Right renal pelvis (tissue), 4 donors: ENCODE data around the gene ROR1. TPM values are rescaled to one million over a fixed set of nuclear protein-coding genes. Genes with fewer than 3 reads are reported as not detected.

Experiments used
- DNase-seq, 4 donors: peaks; one replicate each; pipeline ENCODE4 v3.0.0-alpha.2; 2013; ENCODE audit warnings: low read depth in 4 of 4, low spot score in 3 of 4, missing footprints in 1 of 4
- polyA plus RNA-seq, 4 donors: library from polyadenylated mRNA; unstranded; fragments of 120-200 nt; gene quantifications; one replicate each; pipeline ENCODE4 v1.2.1, GENCODE V29; 2013; ENCODE audit not compliant: insufficient read length in 4 of 4

Gene ROR1
- polyA plus RNA-seq, 4 donors = 30.2 to 39.6 (median 34.6) TPM

DNA sequence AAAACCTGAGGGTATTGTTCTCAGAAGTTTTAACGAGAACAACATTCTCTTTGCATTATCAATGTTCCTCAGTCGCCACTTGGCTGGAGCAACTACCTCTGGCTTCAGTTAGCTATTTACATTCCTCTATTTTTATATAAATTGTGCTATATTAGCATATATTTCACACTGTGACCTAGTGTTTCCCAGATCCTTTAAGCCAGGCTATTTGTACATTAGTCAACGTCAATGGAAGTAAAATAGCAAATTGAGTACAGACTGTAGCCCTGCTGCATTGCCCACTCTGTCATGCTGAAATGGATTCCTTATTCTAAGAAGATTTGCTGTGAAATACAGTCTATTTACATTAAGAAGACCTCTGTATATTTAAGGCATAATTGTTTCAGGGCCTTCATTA is 213.8 kb downstream of the ROR1 start:
- DNase-seq = no peak

DNA sequence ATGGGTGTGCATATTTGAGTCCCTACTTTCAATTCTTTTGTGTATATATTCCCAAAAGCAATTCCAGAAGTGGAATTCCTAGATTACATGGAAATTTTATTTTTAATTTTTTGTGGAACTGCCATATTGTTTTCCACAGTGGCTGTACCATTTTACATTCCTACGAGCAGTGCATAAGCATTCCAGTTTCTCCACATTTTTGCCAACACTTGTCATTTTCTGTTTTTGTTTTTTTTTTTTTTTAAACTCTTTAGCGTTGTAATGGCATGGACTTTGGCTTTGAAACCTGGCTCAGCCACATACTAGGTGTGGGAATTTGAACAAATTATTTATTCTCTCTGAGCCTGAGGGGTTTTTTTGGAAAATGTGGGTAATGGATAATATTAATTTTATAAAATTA is 215.1 kb downstream of the ROR1 start:
- no peak for DNase-seq

DNA sequence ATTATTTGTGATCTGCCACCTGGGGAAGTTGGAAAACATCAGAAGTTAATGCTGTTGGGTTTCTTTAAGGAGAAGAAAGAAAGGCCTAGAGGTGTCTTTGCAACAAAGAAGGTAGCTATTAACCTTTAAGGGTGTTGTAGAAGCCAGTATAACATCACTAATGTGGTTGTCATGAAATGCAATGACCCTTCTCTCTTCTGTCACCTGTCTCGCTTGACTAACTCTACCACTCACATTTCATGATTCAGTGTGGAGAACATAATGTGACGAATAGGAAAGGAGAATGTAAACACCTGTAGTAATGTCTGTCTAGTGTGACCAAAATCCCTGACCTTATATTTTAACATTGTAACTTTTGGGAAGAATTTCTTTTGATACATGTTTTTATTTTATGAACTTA is 217.9 kb downstream of the ROR1 start:
- peak in 1 of 4 donors; percentile 7 for DNase-seq

DNA sequence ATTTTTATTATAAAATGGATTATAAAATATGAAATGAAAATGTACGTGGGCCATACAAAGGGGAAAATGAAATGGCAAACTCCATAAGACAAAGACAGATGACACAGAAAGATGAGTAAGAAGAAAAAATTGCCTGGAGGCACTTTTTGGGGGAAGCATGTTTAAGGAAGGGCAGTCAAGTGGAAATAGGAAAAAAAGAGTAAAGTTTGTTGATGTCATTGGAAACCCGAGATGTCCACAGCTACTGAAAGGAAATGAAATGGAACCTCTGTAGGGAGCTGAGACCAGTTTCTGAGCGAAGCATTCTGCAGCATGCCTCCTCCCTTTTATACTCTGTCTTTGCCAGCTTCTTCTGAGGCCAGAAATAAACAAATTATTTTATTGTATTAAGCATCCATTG is 226.2 kb downstream of the ROR1 start:
- DNase-seq = peak in 2 of 4 donors; percentile 25 to 27

DNA sequence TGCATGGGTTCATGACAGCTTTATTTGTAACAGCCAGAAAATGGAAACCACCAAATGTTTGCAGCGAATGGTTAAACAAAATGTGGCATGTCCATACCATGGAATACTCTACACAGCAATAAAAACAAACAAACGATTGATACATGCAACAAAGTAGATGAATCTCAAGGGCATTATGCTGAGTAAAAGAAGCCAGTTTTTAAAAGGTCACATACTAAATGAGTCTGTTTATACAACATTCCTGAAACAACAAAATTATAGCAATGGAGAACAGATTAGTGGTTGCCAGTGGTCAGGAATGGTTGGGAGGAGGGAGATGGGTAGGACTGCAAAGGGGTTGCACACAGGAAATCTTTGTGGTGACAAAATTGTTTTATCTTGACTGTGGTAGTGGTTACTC is 227.2 kb downstream of the ROR1 start:
- DNase-seq = no peak

DNA sequence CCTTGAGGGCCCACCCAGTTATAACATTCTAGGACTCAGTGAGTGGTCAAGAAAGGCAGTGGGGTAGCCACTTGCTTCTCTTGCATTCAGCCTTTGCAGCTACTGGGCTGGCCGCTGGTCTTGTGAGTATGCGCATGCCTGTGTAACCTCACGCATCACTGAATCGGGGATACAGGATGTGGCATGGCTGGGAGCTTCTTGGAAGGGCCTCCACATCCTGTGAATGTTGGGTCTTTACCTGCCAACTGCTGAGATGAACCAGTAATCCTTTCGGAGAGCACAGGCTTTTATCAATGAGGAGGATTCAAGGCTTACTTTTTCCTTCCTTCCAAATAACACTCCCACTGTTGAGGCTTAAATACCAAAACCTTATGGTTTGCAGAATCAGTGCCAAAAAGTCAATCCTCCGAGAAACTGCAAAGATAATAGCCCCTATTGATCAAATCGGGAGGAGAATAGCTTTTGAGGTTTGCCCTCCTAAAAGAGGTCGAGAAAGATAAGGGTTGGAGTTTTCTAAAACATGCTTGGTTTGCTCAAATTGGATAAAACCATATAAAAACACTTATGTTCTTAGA is 230.7 kb downstream of the ROR1 start:
- DNase-seq = no peak

DNA sequence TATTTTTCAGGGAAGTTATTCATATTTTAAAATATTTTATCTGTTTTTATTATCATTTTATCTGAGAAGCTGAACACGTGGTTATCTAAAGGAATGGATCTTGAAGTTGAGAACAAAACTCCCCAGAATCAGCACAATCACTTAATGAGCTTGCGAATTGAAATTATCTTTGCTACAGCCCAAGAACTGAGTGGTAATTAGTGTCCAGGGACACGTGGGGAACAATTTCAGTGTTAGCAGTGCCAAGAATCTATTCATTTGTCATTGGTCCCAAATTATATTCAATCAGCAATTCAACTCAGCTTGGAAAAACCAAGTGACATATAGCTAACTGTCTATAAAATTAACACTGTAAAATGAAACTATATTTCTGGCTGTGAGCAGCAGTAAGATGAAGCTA is 232.0 kb downstream of the ROR1 start:
- DNase-seq = no peak

DNA sequence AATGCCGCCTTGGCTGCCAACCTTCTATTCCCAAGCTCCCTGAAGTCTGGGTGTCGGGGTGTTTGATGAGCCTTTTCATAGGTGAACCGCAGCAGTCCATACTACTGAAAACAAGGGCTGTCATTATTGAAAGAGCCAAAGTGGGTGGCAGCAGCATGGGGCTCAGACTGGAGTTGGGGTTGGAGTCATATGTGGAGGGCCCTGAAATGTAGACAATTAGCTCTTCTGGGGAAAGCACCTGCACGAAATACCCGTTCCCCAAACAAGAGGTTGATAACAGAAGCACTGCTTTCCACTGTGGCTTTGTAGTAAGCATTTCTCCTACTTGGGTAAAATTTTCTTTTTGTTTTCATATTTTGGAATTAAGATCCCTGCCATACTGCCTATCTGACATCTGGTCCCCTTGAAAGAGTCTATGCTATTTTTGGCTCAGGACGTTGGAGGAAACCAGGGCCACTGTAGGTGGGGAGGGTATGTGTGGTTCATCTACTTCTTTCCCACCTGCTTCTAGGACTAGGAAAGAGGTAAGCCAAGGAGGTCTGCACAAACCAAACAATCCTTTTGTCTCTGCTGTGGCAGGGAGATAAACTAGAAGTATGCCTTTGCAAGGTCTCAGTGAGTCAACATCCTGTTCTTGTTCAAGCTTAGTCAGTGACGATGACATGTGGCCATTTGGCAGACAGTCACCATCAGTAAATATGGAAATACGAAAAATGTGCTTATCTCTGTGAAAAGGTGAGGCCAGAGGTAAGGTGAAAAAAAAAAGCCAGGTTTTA is 232.6 kb downstream of the ROR1 start:
- no peak for DNase-seq

DNA sequence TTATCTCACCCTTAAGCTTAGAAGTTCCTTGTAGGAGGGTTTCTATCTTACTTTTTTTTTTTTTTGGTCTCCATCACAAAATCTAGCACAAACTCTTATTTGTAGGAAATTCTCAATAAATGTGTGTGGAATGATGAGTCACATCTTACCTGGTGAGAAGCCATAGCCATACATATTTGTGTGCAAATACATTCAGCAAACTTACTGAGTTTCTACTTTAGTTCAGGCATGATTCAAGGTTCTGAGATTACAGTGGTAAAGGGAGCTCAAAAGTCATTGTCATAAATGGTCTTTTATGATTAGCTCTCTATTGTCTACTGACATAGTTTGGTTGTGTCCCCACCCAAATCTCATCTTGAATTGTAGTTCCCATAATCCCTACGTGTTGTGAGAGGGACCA is 236.5 kb downstream of the ROR1 start:
- DNase-seq = no peak

DNA sequence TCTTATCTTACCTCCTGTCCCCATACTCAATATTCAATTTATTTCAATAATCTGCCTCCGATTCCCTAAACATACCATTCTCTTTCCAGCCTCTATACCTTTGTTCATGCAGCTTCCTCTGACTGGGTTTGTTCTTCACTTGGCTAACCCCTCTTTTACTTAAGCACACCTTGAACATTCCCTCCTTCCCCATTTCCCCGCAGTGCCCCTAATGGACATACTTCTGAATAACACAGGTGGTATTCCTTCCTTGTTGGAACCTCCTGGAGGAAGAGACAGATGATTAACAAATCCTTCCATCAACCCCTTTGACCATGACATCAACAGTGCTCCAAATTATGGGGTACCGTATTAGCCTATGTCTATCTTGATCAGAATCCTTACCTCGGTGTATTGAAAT is 239.6 kb downstream of the ROR1 start:
- no peak for DNase-seq

DNA sequence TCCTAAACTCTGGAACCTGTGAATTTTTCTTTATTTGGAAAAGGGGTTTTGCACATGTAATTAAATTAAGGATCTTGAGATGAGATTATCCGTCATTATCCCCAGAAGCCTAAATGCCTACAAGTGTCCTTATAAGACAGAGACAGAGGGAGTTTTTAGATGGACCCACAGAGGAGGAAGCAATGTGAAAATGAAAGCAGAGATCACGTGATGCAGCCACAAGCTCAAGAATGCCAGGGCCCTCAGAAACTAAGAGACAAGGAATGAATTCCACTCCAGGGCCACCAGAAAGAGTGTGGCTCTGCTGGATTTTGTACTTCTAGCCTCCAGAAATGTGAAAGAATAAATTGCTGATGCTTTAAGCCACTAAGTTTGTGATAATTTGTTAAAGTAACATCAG is 246.0 kb downstream of the ROR1 start:
- no peak for DNase-seq

DNA sequence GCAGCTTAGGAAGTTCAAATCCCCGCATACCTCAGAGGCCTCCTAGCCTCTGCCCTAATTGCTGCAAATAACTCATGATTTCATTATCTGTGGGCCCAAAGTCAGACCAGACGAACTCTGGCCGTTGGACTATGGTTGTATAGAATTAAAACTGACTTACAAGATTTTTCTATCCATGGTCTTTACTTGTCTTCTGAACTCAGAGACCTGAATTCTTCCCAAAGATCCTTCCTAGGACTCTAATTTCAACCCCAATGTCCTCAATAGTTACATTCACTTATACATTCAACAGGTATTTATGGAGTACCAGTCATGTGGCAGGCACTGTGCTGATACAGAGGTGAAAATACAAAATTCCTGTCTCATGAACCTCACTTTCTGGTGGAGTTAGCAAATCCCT is 247.2 kb downstream of the ROR1 start:
- DNase-seq = no peak

DNA sequence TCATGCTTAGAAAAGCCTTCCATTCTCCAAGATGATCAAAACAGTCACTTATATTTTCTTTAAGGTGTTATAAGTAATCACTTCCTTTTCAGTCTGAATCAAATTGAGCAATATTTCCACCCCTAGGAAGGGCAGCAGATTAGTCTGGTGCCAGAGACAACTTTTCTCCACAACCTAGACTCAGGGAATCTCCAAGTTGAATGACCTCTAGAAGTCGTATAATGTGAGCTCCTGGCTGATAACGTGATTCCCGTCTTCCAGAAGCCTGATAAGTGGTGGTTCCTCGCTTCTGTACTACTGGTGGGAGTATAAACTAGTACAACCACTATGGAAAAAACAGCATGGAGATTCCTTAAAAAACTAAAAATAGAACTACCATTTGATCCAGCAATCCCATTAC is 251.2 kb downstream of the ROR1 start:
- DNase-seq = no peak

DNA sequence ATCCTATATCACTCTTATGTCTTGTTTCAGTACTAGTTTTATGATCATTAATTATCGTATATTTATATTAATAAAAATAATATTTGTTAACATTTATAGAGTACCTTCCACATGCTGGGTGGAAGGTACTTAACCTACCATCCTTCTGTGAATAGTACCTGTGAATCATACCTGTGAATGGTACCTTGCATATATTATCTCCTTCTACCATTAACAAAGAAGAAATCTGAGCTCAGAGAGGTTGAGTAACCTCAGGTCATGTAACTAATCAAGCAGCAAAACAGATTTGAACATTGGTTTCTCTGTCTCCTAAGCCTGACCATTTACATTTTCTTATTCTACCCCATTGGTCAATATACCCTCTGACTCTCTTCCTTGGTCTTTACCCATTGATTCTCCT is 255.2 kb downstream of the ROR1 start:
- DNase-seq = no peak

DNA sequence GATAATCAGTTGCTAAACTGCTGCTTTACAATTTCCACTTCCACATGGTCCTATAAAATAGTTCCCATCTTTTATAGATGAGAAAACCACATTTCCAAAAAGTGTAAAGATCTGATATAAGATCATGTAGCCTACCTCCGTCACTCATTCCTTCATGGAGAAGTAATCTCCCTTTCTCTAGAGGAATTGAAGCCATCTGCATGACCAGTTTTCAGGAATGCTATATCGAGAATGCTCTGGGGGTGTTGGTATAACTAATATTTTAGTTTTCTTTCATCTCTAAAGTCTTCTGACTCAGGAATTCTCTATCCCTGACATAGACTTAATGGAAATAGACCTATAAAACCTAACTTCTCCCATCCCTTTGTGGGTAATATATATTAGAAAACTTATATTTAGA is 256.6 kb downstream of the ROR1 start:
- DNase-seq = no peak

DNA sequence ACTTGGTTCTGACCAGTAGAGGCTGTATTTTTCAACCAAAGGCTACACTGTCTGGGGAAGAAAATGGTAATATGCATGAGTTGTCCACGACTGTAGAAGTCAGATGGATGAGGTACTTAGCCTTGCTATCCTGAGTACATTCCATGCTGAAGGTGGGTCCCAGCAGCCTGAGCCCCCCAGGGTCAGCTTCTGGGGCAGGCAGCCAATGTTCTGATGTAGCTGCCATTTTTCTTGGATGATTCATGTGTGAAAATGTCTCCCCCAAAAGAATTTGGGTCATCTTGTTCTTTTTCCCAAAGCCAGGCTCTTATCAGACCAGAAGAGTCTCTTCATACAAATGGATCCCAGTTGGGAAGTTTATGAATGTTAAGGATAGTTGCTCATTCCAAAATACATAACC is 257.4 kb downstream of the ROR1 start:
- no peak for DNase-seq

DNA sequence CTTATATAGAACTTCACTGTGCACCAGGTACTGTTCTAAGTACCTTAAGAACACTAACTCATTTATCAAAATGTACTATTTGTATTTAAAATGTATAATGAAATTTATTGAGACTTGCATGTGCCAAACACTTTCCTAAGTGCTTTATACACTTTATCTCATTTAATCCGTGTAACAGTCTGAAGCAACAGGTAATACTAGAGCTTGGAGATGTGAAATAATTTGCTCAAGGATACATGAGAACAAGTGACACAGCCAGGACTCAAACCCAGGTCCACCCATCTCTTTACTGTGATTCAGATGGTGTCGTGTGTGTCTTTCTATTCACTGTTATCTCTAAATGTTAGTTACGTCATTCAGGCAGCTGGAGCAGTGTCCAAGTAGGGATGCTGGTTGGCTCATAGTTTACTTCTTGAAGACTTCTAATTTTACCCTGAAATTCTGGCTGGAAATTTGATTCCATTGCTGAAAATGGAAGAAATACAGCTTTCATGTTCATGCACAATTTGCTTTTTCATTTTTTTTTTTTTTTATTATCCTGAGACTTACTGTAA is 259.9 kb downstream of the ROR1 start:
- no peak for DNase-seq

DNA sequence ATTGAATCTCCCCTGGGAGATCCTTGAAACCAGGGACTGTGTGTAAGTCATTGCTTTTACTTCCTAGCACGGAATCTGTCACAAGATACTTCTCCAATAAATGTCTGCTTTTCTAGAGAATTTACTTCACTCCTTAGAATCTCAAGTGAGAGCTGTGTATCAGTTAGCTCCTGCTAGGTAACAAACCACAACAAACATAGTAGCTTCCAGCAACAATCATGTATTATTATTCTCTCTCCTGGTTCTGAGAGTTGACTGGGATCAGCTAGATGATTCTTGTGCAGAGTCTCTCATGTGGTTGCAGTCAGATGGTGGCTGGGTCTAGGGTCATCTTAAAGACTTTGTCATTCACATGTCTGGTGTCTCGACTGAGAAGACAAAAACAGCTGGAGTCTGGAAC is 262.7 kb downstream of the ROR1 start:
- DNase-seq = no peak

DNA sequence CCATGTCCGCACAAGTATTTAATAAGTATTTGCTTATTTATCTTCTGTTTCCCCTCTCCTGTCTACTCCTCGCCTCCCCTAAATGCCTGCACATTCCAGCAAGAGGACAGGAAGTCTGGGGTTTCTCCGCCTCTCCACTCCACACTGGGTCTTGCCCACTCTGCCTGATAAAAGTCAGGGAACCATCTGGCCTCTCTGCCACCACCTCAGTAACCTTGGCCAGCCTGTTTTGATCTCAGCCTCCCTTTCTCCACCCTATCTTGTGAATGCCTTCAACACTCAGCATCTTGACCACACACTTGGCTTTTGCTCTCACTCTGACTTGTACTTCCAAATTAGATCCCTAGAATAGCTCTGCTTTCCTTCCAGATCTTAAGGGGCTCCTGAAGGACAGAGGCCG is 264.3 kb downstream of the ROR1 start:
- no peak for DNase-seq

DNA sequence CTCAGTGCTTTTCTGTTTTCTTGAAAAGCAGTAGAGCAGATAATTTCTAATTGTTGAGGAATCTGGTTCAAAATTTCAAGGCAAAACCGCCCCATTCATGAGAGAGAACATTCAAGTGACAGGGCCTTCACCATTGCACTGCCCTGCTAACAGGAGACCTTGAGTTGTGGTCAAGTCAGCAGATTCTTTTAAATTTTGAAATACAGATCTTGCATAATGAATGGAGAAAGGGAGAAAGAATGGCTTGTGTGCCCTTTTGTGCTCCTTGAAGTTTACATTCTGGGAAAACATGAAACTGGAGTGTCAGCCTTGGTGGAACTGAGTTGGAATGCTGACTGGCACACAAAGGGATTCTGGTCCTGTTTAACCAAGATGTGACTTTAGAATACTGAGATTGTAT is 265.1 kb downstream of the ROR1 start:
- no peak for DNase-seq

DNA sequence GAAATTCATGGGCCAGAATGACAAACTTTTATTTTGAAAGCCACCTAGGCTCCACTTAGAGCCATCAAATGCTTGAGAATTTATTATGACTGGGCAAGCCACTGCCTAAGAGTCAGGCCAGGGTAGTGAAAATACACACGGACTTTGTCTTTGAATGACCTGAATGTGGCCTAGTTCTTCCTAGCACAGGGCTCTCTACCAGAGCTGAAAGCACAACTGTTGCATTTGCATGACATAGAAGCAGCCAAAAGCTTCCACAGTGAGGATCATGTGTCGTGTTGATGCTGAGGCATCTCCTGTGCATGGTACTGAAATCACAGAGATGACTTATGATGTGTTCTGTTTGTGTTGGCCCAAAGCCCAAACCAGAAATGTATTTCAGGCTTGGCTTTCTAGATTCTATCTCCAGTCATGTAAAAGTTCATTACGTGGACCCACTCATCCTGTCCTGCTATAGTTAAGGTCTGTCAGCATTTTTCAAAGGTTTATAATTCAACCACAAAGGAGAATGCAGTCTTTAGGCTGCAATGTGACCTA is 265.6 kb downstream of the ROR1 start:
- DNase-seq = peak in 1 of 4 donors; percentile 53
